Superior temporal gyrus (tissue), 1 donor: ENCODE measurements around the gene BRMS1.

Source experiments
- DNase-seq: peaks from one replicate; pipeline ENCODE4 v3.0.0-alpha.2; 2016; ENCODE audit errors: extremely low spot score

The BRMS1 gene

DNA sequence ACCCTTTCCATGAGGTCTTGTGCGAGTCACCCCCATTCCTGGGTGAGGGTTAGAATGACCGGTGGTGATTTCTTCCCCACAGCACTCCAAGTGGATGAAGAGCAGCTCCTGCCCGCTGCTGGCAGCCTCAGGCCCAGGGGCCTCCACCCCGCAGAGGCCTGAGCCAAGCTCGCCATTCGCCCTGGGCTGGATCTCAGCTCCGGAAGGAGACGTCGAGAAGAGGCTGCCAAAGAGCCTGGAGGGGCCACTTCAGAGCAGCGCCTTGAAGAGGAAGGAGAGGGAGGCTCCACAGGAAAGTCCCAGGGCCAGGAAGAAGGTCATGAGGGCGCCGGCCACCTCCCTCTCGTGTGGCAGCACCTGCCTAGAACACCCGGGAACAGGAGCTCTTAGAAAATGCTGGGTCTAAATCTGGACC, 18.3 kb upstream of the BRMS1 start:
- DNase-seq = no peak

DNA sequence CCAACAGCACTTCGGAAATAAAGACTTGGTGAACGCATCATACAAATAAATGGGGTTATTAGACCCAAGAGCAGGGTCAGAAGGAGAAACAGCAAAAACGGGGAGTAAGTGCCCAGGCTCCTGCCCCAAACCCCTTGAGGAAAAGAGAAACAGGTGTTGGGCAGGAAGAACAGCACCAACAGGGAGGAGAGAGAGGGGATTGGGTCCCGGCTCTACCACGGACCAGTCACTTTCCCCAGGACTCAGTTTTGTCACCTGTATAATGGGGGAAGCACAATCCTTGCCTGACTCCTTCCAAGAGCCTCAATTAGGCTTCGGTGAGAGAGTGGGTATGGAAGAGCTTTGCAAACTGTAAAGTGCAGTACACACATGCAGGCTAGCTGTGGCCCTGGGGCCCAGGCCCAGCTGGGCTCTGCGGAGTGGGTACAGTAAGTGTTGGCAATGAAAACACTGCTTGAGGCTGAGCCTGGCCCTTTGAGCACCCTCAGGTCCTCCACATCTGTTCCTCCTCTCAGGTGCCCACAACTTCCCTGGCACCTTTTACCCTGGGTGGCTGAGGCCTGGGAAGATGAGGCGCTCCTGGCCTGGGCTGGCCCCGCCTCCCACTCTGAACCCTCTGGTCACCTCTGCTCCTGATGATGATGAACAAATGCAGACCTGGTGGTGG, 17.7 kb upstream of the BRMS1 start:
- no peak for DNase-seq

DNA sequence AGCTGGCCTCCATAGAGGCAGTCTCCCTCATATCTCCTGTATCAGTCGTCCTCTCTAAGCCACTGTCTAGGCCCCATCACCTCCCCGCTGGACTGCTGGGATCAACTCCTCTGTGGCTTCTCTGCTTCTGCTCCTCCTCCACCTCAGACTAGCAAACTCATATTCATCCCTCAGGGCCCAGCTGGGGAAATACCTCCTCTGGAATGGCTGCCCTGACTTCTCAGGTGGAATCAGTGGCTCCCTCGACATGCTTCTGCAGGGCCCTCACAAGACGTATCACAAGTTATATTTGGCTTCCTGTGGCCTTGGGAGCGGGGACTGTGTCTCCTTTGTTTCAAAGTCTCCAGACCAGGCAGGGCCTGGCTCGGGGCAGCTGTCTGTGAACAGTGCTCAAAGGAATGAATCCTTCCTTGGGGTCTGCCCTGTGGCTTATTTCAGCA, 16.6 kb upstream of the BRMS1 start:
- DNase-seq = no peak

GRCh38 chr11:66360406-66361073, 15.6 kb upstream of the BRMS1 start:
- DNase-seq = no peak

- DNase-seq = no peak
These were observed 14.8 kb upstream of the BRMS1 start for GRCh38 chr11:66359662-66360087.

- peak; percentile 27 for DNase-seq
These were observed 5.8 kb upstream of the BRMS1 start for GRCh38 chr11:66350560-66351235.

- no peak for DNase-seq
These were observed 4.1 kb upstream of the BRMS1 start for GRCh38 chr11:66349084-66349386.

DNA sequence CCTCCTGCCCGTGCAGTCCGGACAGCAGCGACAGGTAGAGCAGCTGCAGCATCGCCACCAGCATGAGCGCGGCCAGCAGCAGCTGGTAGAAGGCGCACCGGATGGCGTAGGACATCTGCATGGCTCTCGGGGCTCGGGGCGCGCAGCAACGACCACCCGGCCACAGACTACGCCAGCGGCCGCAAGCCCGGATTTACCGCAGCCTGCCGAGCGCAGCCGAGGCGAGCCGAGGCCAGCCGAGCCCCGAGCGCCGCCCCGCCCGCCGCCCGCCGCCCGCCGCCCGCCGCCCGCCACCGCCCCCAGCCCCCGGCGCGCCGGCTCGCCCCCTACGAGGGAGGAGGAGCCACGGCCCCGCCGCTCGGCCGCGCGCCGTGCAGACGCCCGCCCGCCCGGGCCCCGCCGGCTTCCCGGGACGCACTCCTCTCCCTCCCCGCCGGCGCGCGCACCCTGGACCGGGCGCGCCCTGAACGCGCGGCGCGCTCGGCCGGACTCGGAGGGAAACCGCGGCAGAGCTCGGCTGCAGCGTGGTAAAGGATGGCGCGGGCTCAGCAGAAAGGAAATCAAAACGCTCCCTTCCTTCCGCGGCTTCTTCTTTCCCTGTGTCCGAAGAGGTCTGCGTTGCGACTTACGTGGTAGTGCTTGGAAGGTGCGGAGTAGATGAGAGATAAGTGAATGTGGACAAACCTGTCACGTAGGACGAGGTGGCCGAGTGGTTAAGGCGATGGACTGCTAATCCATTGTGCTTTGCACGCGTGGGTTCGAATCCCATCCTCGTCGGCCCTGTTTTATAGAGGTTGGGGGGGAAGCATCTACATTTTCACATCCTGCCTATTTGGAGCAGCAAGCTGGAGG, 2.7 kb upstream of the BRMS1 start, which contains the start of gene B4GAT1:
B4GAT1 (minus strand) TSS at position 205 of the 852 bp plus-strand sequence; CDS start at position 121, 84 bp downstream.
- peak; percentile 96 for DNase-seq

- no peak for DNase-seq
These were observed 1.8 kb upstream of the BRMS1 start for GRCh38 chr11:66346476-66347424.

GRCh38 chr11:66345316-66345649, 379 bp upstream of the BRMS1 start:
- no peak for DNase-seq

DNA sequence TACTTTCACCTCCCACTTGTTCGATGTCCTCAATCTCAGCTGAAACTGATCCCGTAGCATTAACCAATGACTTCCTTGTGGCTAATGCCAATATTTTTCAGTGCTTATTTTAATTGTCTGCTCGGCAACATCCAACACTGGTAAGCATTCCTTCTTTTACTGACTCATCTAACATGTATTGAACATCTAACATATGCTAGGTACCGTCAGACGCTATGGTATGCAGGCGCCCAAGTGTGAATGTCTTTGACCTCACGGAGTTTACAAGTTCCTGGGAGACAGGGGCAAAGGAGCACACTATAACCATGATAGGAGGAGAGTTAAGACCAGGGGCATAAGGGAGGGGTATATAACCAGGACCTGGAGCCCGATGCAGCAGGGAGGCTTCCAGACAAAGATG, 1.7 kb downstream of the BRMS1 start:
- no peak for DNase-seq

GRCh38 chr11:66341502-66342126, 3.3 kb downstream of the BRMS1 start:
- no peak for DNase-seq

DNA sequence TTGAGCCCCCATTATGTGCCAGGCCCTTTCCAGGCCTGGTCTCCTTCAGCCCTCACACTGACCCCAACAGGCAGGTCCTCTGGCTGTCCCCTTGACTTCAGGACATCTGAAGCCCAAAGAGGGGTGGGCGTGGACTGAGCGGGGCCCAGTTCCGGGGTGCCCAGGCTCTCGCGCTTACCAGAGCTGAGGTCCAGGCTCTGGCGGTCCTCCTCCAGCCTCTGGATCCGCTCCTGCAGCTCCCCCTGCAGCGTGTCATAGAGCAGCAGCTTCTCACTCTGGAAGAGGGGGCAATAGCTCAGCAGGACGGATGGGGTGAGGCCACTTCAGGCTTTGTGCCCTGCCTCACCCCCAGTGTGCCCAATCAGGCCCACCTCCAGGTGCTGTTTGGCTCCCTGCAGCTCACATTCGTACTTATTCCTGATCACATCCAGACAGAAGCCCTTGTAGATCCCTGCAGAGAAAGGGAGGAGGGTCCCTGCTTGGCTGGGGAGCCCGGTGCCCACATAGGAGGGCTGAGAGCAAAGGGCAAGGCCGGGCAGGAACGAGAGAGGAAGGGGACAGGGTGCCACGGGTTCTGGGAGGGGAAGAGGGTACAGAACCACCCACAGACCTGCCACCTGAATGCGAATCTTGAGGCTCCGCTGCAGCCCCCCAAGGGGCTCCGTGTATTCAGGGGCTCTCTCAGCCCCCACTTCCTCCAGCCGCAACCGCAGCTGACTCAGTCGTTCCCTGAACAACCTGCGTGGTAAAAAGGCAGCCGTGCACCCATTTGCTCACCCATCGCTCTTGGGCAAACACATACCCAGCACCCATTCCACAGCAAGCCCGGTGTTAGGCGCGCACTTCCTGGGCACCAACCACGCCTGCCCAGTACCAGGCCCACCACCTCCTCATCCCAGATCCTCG, 4.1 kb downstream of the BRMS1 start:
- DNase-seq = no peak

GRCh38 chr11:66339686-66340483, 5.0 kb downstream of the BRMS1 start:
- DNase-seq = no peak

- no peak for DNase-seq
These were observed 5.7 kb downstream of the BRMS1 start for GRCh38 chr11:66339162-66339675.

DNA sequence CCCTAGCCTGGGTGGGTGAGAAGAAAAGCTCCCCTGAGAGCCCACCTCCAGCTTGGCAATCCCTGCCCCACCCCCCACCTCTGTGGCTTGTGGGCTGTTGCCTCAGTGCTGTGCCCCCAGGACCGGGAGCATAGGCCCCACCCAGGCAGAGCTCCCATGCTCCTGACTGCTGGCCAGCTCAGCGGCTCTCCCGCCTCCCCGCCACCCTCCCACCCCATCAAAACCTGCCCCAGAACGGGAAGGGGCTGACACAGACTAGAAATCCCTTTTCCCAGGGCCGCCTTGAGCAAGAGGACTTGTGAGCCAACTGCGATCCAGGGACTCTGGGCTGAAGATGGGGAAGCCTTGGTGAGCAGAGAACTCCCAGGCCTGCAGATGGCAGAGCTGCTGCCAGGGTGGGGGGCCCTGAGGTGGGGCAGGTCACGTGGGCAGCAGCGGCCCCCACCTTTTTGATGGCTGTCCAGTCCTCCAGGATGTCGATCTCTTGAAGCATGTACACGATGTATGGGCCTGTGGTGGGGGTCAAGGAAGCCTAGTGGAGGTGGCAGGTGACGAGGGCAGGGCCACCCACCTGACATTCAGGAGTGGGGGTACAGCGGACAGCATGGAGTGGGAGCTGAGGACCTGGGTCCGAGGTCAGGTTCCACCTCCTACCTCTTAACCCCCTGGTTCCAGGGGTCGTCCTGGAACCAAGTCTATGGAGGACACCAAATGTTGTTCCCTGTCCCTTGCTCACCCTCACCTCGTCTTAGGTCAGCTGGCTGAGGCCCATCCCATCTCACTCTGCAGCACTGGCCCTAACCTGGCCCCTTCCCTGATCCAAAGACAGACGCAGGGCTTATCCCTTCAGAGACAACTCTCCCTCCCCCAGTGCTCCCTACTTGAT, 6.4 kb downstream of the BRMS1 start:
- DNase-seq = no peak

GRCh38 chr11:66337103-66337899, 7.6 kb downstream of the BRMS1 start:
- DNase-seq = no peak
